ENCODE results near the gene LCN12. TPM values are rescaled to one million over a fixed set of nuclear protein-coding genes. Genes with fewer than 3 reads are reported as not detected.

The LCN12 gene
- total RNA-seq, 1 donor from 2014 or later: 2.9 TPM

- no peak overlapping the region for H3K4me3 Mint-ChIP-seq (ENCODE audit: unreplicated experiment)
- H3K27ac Mint-ChIP-seq (ENCODE audit: unreplicated experiment): no peak overlapping the region
- H3K27me3 Mint-ChIP-seq (ENCODE audit: unreplicated experiment): peaks cover 8% of the 10 kb centered on the region
- no peaks in the 10 kb centered on the region for H3K36me3 Mint-ChIP-seq (ENCODE audit: unreplicated experiment)
- DNase-seq: no peak
- no peak for TF ChIP-seq CTCF (IDR thresholded peaks at IDR 0.05; ENCODE audit: partially characterized antibody, unreplicated experiment)
- H3K9me3 Mint-ChIP-seq (ENCODE audit: unreplicated experiment): peaks cover 12% of the 10 kb centered on the region
- peaks cover 6% of the 10 kb centered on the region for H3K4me1 Mint-ChIP-seq (ENCODE audit: low read depth, unreplicated experiment)
Observed at GRCh38 chr9:136958898-136959850, 7.1 kb downstream of the LCN12 start.

- H3K4me1 Mint-ChIP-seq (ENCODE audit: low read depth, unreplicated experiment): peaks cover 7% of the 10 kb centered on the region
Observed at GRCh38 chr9:136960212-136960937, 8.3 kb downstream of the LCN12 start.

GRCh38 chr9:136960938-136961275 lies 8.8 kb downstream of the LCN12 start:
- Mint-ChIP-seq H3K27ac (ENCODE audit: unreplicated experiment) (no peak overlapping the region), H3K9me3 (ENCODE audit: unreplicated experiment) (peaks cover 10% of the 10 kb centered on the region), H3K4me1 (ENCODE audit: low read depth, unreplicated experiment) (peaks cover 7% of the 10 kb centered on the region), H3K27me3 (ENCODE audit: unreplicated experiment) (peaks cover 6% of the 10 kb centered on the region), H3K36me3 (ENCODE audit: unreplicated experiment) (no peaks in the 10 kb centered on the region), H3K4me3 (ENCODE audit: unreplicated experiment) (no peak overlapping the region)
- no peak for DNase-seq
- TF ChIP-seq CTCF (IDR thresholded peaks at IDR 0.05; ENCODE audit: partially characterized antibody, unreplicated experiment): no peak

More at GRCh38 chr9:136960212-136960937, 8.3 kb downstream of the LCN12 start:
- peaks cover 10% of the 10 kb centered on the region for H3K9me3 Mint-ChIP-seq (ENCODE audit: unreplicated experiment)
- no peaks in the 10 kb centered on the region for H3K36me3 Mint-ChIP-seq (ENCODE audit: unreplicated experiment)
- H3K27me3 Mint-ChIP-seq (ENCODE audit: unreplicated experiment): peaks cover 6% of the 10 kb centered on the region
- H3K4me3 Mint-ChIP-seq (ENCODE audit: unreplicated experiment): no peak overlapping the region
- no peak for TF ChIP-seq CTCF (IDR thresholded peaks at IDR 0.05; ENCODE audit: partially characterized antibody, unreplicated experiment)
- H3K27ac Mint-ChIP-seq (ENCODE audit: unreplicated experiment): no peak overlapping the region
- no peak for DNase-seq

GRCh38 chr9:136961279-136962065 lies 9.4 kb downstream of the LCN12 start:
- Mint-ChIP-seq H3K9me3 (ENCODE audit: unreplicated experiment) (peaks cover 6% of the 10 kb centered on the region), H3K27ac (ENCODE audit: unreplicated experiment) (peak overlapping the region; percentile 52)

More at GRCh38 chr9:136961279-136962065, 9.4 kb downstream of the LCN12 start:
- DNase-seq: peak; percentile 72
- TF ChIP-seq CTCF (IDR thresholded peaks at IDR 0.05; ENCODE audit: partially characterized antibody, unreplicated experiment): no peak
- no peaks in the 10 kb centered on the region for H3K36me3 Mint-ChIP-seq (ENCODE audit: unreplicated experiment)
- H3K27me3 Mint-ChIP-seq (ENCODE audit: unreplicated experiment): peaks cover 4% of the 10 kb centered on the region
- H3K4me1 Mint-ChIP-seq (ENCODE audit: low read depth, unreplicated experiment): peaks cover 7% of the 10 kb centered on the region
- no peak overlapping the region for H3K4me3 Mint-ChIP-seq (ENCODE audit: unreplicated experiment)

All from glutamatergic neuron (in vitro differentiated cells).